B cell (primary cell): Measurements from ENCODE around the gene SIGLEC6. TPM values are rescaled to one million over a fixed set of nuclear protein-coding genes. Genes with fewer than 3 reads are reported as not detected.

Experiments
- ATAC-seq: fragments of 200-7000 bp; cut with Tn5 transposase; one replicate; pipeline ENCODE4 v1.10.0; 2021; ENCODE audit warnings: low read depth, mild to moderate bottlenecking, moderate number of reproducible peaks, moderate library complexity
- CTCF ChIA-PET: fragments of 350-600 bp; sonication (Branson Sonifier 250); formaldehyde crosslinking; loops from one replicate; lab custom pipeline; 2021; ENCODE audit warnings: antibody characterized with exemption, inconsistent platforms; lab: Charles Lee
- POLR2A ChIA-PET: fragments of 350-600 bp; sonication (Branson Sonifier 250); formaldehyde crosslinking; loops from one replicate; lab custom pipeline; 2021; ENCODE audit warnings: antibody characterized with exemption; lab: Charles Lee
- DNase-seq: peaks from one replicate; pipeline ENCODE4 v3.0.0; 2013
- H2AFZ ChIP-seq: 2 replicates; pipeline ENCODE4 v1.6.1; 2012; ENCODE audit warnings: mild to moderate bottlenecking, low read depth, low read length; ENCODE audit not compliant: insufficient read depth, poor library complexity, severe bottlenecking
- H3K27ac ChIP-seq, 2 donors: 1 replicate in 1 of 2; 2 replicates in 1 of 2; pipeline ENCODE4 v1.5.1; 2012 to 2013; ENCODE audit warnings: low read length in 2 of 2, mild to moderate bottlenecking in 2 of 2, moderate library complexity in 1 of 2
- H3K27me3 ChIP-seq, 4 experiments: fragments of 200-600 bp in 1 of 4; sonication (generic) in 1 of 4; replicated peaks in 1 of 4; 1 replicate in 2 of 4; 2 replicates in 2 of 4; pipeline versions ENCODE4 v1.6.1 to v1.7.0; 2013 to 2016; ENCODE audit warnings: low read length in 3 of 4, mild to moderate bottlenecking in 2 of 4, mixed read lengths in 1 of 4, moderate library complexity in 1 of 4; ENCODE audit not compliant: insufficient read depth in 4 of 4, control insufficient read depth in 3 of 4; ENCODE audit errors: control extremely low read depth in 1 of 4
- H3K36me3 ChIP-seq, 2 experiments: replicated peaks in 1 of 2; 1 replicate in 1 of 2; 2 replicates in 1 of 2; pipeline versions ENCODE4 v1.6.1 to v1.7.1; 2013; ENCODE audit warnings: low read length in 1 of 2; ENCODE audit not compliant: insufficient read depth in 2 of 2, control insufficient read depth in 1 of 2; ENCODE audit errors: control extremely low read depth in 1 of 2, extremely low read depth in 1 of 2
- H3K4me1 ChIP-seq, 2 donors: fragments of 200-600 bp in 1 of 2; sonication (generic) in 1 of 2; 1 replicate in 1 of 2; 2 replicates in 1 of 2; pipeline versions ENCODE4 v1.5.1 to v1.6.1; 2013 to 2017; ENCODE audit warnings: low read length in 2 of 2; ENCODE audit not compliant: control insufficient read depth in 2 of 2, insufficient read depth in 2 of 2
- H3K4me2 ChIP-seq: replicated peaks from 2 replicates; pipeline ENCODE3; 2012; ENCODE audit warnings: mild to moderate bottlenecking, low read depth, low read length; ENCODE audit not compliant: poor library complexity, severe bottlenecking
- H3K4me3 ChIP-seq, 5 experiments: fragments of 200-600 bp in 1 of 5; sonication (generic) in 1 of 5; 1 replicate in 3 of 5; 2 replicates in 2 of 5; pipeline versions ENCODE4 v1.5.1 to v1.7.0; 2011 to 2016; ENCODE audit warnings: low read length in 4 of 5, mild to moderate bottlenecking in 4 of 5, low read depth in 2 of 5, control low read depth in 1 of 5, moderate library complexity in 1 of 5; ENCODE audit not compliant: insufficient read depth in 1 of 5; ENCODE audit errors: control extremely low read depth in 1 of 5, extremely low read depth in 1 of 5
- H3K79me2 ChIP-seq: fragments of 200-600 bp; sonication (generic); one replicate; pipeline ENCODE4 v1.6.0; 2016; ENCODE audit warnings: low read length; ENCODE audit not compliant: control insufficient read depth, insufficient read depth
- H3K9ac ChIP-seq: fragments of 200-600 bp; sonication (generic); 2 replicates; pipeline ENCODE4 v1.6.1; 2017; ENCODE audit warnings: mild to moderate bottlenecking, low read length, moderate library complexity
- H3K9me3 ChIP-seq, 3 donors: one replicate each; pipeline versions ENCODE4 v1.6.1 to v1.7.1; 2013; ENCODE audit warnings: low read length in 2 of 3; ENCODE audit not compliant: control insufficient read depth in 2 of 3, insufficient read depth in 1 of 3; ENCODE audit errors: control extremely low read depth in 1 of 3
- H4K20me1 ChIP-seq: 2 replicates; pipeline ENCODE4 v1.6.0; 2012; ENCODE audit warnings: mild to moderate bottlenecking, low read length; ENCODE audit not compliant: insufficient read depth, control insufficient read depth, poor library complexity, severe bottlenecking
- H3K27ac Mint-ChIP-seq: one replicate; pipeline ENCODE4 v1.8.0; 2021; ENCODE audit warnings: mixed read lengths
- H3K27me3 Mint-ChIP-seq: one replicate; pipeline ENCODE4 v1.8.0; 2021; ENCODE audit warnings: mixed read lengths
- H3K4me1 Mint-ChIP-seq: one replicate; pipeline ENCODE4 v1.8.0; 2021; ENCODE audit warnings: mixed read lengths
- H3K4me3 Mint-ChIP-seq: one replicate; pipeline ENCODE4 v1.8.0; 2021; ENCODE audit warnings: mixed read lengths
- H3K9me3 Mint-ChIP-seq: one replicate; pipeline ENCODE4 v1.8.0; 2022; ENCODE audit warnings: mixed read lengths; ENCODE audit not compliant: insufficient read depth
- CTCF ChIP-seq: fragments of 200-600 bp; IDR thresholded peaks from one replicate; pipeline ENCODE4 v1.8.0; 2022; ENCODE audit warnings: antibody characterized with exemption, mild to moderate bottlenecking
- EZH2 ChIP-seq: IDR thresholded peaks from 2 replicates; pipeline ENCODE4 v1.6.1; 2012; ENCODE audit warnings: borderline replicate concordance, low read depth, mild to moderate bottlenecking, moderate library complexity, low read length; ENCODE audit not compliant: insufficient read depth, poor library complexity, severe bottlenecking
- WGBS: methylation state at CpG from one replicate; pipeline ENCODE4 v1.1.5; 2013; ENCODE audit warnings: missing lambda C conversion rate; ENCODE audit not compliant: insufficient coverage; 5-methylcytosine and 5-hydroxymethylcytosine counted together
- intact Hi-C: fragments of 100-400 bp; cut with micrococcal nuclease; formaldehyde crosslinking; loops from one replicate; pipeline ENCODE4 v1.10.0; 2022
- polyA plus RNA-seq: library from polyadenylated mRNA; depleted of rRNA; stranded (reverse); fragments of >200 nt; gene quantifications from 2 replicates; pipeline ENCODE4 v1.2.3, GENCODE V29; 2012
- total RNA-seq, 2 donors: library from RNA; stranded (reverse); fragments of 120-200 nt in 1 of 2; gene quantifications; 1 replicate in 1 of 2; 2 replicates in 1 of 2; pipeline versions ENCODE4 v1.2.3 to v1.2.4, GENCODE V29; 2013 to 2022

SIGLEC6 gene
- total and polyA plus RNA-seq, 2 donors (not counting 1 experiment from before 2014, with no cell fraction given), result 21.2 to 35.4 TPM

DNA sequence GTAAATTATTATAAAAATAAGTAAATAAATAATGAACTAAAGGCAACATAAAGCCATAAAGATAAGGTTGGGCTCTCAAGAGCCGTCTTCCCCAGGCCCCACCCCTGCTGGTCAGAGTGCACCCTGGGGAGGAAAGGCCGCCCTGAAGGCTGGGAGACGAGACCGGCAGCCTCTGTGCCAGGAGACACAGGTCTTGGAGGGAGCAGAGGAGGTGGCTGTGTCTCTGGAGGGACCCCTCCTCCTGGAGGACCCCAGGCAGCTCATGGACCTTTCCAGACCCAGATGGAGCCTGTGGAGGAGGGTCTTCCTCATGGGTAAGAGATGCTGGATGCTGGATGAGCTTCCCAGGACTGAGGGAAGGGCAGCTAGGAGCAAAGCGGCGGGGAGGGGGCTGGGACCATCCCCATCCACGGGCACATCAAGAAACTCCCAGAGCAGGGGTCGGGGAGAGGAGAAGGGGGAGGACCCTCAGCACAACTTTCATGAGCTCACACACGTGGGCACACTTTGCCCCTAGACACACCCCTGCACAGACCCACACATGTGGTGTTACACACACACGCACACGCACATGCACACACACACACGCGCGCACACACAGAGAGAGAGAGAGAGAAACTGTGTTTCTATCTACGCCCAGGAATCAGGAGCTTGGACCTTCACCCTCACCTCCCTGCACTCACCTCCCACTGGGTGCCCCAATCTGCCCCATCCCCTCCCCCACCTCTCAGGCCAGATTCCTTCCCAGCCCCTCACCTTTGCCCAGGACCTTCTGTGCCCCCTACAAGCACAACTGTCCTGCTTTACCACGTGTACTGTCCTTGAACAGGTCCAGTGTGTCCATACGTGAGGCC is 52.9 kb downstream of the SIGLEC6 start, which contains the start of gene CEACAM18:
CEACAM18 (plus strand) TSS at position 159 of the 854 bp plus-strand sequence.
- ATAC-seq, result no peak
- Histone ChIP-seq H3K4me3 (no peak within 1 kb of the TSS), H3K9me3 (peaks cover 0 to 9% (median 0%) of the 10 kb centered on the region in 3 donors), H3K27ac (no peak within 1 kb of the TSS), H3K79me2 (no peaks in the 10 kb centered on the region), H4K20me1 (no peaks in the 10 kb centered on the region), H3K4me1 (no peaks in the 10 kb centered on the region), H3K9ac (no peak within 1 kb of the TSS), H2AFZ (no peak within 1 kb of the TSS), H3K27me3 (peaks cover 0 to 16% (median 2%) of the 10 kb centered on the region in 4 experiments), H3K36me3 (no peaks in the 10 kb centered on the region), H3K4me2 (no peak within 1 kb of the TSS)
- Mint-ChIP-seq H3K27me3 (peaks cover 27% of the 10 kb centered on the region), H3K4me1 (no peaks in the 10 kb centered on the region), H3K9me3 (no peaks in the 10 kb centered on the region), H3K4me3 (no peak within 1 kb of the TSS), H3K27ac (no peak within 1 kb of the TSS)
- 73% methylated on average over 11 of the region's 17 CpGs for WGBS
- POLR2A ChIA-PET, result no interaction called here
- CTCF ChIA-PET, result interaction anchor here (19.1 kb wide), 1 partner anchor 179 kb away, joined by 681 read pairs; no protein-coding TSS in a partner anchor
- intact Hi-C loops, result no loop called here
- no peak for TF ChIP-seq EZH2
- TF ChIP-seq CTCF, result no peak
- DNase-seq, result no peak

GRCh38 chr19:51477344-51477743 is 54.1 kb downstream of the SIGLEC6 start:
- DNase-seq (no peak), ATAC-seq (no peak)
- H3K9ac ChIP-seq, result no peak overlapping the region
- ChIA-PET POLR2A (interaction anchor here (0.7 kb wide), 1 partner anchor 11 kb away, joined by 13 read pairs; no protein-coding TSS in a partner anchor), CTCF (interaction anchor here (0.7 to 19.1 kb wide), 2 partner anchors 71 to 181 kb away, joined by 3 to 681 read pairs; no protein-coding TSS in a partner anchor)
- H3K27ac Mint-ChIP-seq, result no peak overlapping the region
- peaks cover 4% of the 10 kb centered on the region for H3K4me1 Mint-ChIP-seq
- no peaks in the 10 kb centered on the region for H3K36me3 ChIP-seq
- no peaks in the 10 kb centered on the region for H3K9me3 Mint-ChIP-seq
- H3K27me3 Mint-ChIP-seq, result peaks cover 29% of the 10 kb centered on the region
- H3K79me2 ChIP-seq, result no peaks in the 10 kb centered on the region
- no peak overlapping the region for H2AFZ ChIP-seq
- no peak overlapping the region for H3K4me3 Mint-ChIP-seq
- H4K20me1 ChIP-seq, result no peaks in the 10 kb centered on the region
- H3K4me3 ChIP-seq, result no peak overlapping the region
- TF ChIP-seq EZH2 (no peak), CTCF (no peak)
- H3K27me3 ChIP-seq, result peaks cover 0 to 18% (median 2%) of the 10 kb centered on the region in 4 experiments
- no peak overlapping the region for H3K27ac ChIP-seq
- WGBS, result 72% methylated on average over 3 of the region's 5 CpGs
- intact Hi-C loops, result no loop called here
- H3K9me3 ChIP-seq, result peaks cover 0 to 9% (median 0%) of the 10 kb centered on the region in 3 donors
- H3K4me2 ChIP-seq, result no peak overlapping the region
- peaks cover 4 to 5% of the 10 kb centered on the region in 2 donors for H3K4me1 ChIP-seq
